Endometrial microvascular endothelial cells (primary cell): ENCODE results near the gene PDAP1. TPM values are rescaled to one million over a fixed set of nuclear protein-coding genes. Genes with fewer than 3 reads are reported as not detected.
"Not testable (repeated sequence)": the region's sequence is repeated elsewhere in the genome, so short reads cannot be mapped to it uniquely, and the experiment has no call there.

Experiments
- in situ Hi-C: cut with HindIII; loops from 2 replicates; pipeline ENCODE4 v1.10.0; 2017; ENCODE audit warnings: low sequenced_read_pairs, low pct_unique_long_range_greater_than_20kb; ENCODE audit errors: inconsistent ontology term
- total RNA-seq: library from RNA; depleted of rRNA; stranded (reverse); fragments of >200 nt; gene quantifications from one replicate; pipeline ENCODE4 v1.2.3, GENCODE V29; 2015; ENCODE audit errors: inconsistent ontology term

PDAP1 gene, protein sequence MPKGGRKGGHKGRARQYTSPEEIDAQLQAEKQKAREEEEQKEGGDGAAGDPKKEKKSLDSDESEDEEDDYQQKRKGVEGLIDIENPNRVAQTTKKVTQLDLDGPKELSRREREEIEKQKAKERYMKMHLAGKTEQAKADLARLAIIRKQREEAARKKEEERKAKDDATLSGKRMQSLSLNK
- total RNA-seq: 147 TPM

DNA sequence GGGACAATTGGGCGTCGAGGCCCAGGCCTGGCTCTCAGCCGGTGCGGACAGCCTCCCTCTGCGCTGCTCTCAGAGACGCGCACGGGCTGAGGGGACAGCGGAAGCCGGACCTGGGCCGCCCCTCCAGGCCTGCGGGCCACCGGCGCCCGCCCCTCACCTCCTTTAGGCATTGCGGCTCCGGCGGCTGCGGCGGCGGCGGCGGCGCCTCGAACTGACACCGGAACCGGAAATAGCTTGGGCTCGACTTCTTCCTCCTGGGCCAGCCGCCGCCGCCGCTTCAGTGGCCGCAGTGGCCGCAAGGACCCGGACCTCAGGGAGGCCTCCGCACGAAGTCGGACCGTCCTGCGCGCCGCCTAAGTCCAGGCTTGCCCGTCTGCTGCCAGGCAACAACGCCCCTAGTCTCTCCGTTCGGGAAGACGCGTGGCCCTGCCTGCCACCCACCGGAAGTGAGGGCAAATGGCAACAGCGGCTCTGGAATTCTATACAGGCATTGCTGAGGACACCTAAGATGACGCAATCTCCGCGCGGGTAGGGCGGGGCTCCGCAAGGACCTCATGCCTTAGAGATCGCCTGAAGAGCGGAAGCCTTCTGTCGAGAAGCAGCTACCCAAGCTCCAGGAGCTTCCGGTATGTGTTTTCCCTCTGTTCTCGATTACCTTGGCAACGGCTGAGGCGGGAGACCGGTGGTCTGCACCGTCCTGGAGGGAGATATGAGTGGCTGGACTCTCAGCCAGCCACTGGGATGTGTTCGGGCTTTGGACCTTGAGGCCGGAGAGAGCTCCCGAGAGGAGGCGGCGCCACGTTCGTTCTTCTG lies at the start of gene PDAP1, which contains the start of gene BUD31:
Gene PDAP1 (minus strand): TSS at position 219 of the 813 bp plus-strand sequence. CDS start 49 bp downstream, at position 170.
Gene BUD31 (plus strand): TSS at position 591 of the 813 bp plus-strand sequence. CDS start 2,124 bp downstream, outside the sequence.
- in situ Hi-C loops: no loop called here

DNA sequence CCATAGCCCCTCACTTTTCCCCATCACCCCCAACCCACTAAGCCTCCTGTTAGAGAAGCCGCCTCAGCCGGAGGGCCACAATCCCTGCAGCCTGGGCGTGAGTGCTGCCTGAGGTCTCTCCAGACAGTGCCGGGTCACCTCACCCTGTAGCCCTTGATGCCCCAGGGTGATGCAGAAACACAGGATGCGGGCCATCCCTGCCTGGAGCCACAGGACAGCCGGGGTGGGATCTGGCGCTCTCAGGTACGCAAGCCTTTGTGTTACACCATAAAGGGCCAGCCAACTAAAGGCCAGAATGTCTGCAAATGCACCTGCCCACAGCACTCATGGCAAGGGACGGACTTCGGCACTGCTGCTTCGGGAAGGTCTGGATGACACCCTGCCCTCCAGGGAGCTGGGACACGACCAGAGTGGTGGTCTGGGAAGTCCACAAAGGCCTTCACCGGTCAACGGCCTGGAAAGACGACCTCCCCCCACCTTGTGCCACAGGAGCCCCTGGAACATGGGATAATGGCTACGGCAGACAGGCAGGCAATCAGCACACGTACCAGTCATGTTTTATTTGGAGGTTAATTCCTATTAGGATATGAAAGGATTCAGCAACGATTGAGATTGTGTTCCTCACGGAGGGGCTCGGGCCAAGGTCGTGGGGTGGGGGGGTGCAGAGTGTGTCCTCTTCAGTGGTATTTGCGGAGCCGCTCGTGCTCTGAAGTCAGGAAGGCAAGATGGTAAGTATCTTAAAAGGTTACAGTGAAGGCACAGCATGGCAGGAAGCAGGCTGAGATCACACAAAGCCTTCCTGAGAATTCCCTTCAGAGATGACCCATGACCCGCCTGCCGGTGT lies 49.5 kb upstream of the PDAP1 start:
- in situ Hi-C loops: no loop called here

DNA sequence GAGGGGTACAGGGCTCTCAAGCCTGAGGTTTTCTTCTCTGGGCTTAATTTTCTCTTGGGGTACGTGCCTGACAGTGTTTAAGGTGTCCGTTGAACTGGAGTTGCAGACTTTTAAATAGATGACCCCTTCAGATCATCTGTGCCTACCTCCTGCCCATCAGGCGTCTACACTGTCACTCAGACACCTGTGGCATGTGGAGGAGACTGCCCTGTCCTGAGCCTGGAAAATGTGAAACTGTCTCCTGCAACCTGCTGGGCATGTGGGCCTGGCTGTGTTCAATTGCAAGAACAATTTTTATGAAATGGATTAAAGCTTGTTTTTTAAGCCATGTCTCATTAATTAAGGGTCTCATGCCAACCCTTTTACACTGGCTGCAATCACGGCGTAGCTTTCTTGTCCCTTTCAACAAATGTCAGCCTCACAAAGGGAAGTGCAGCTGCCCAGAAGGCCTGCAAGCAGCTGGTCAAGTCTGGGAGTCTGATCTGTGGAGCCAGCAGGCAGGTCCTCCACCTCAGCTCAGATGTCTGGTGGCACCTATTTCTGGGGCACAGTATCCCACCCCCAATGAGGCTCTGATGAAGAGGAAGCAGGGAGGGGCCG lies 48.8 kb upstream of the PDAP1 start:
- in situ Hi-C loops: no loop called here

DNA sequence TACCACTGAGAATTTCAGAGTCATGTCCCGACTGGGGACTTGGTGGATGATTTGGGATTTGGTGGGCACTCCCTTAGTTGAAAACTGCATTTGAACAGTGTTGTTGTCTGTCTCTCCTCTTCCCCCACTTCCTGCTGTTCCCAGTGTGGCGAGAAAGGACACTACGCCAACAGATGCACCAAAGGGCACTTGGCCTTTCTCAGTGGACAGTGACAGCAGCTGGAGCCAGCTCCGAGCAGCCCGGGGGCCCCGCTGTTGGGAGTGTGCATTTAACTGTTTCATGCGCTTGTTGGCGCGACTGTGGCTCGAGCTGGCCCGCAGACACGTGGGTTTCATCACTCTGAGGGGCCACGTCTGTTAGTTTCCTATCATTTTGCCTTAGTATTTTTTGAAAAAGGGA lies 47.9 kb upstream of the PDAP1 start:
- in situ Hi-C loops: no loop called here

DNA sequence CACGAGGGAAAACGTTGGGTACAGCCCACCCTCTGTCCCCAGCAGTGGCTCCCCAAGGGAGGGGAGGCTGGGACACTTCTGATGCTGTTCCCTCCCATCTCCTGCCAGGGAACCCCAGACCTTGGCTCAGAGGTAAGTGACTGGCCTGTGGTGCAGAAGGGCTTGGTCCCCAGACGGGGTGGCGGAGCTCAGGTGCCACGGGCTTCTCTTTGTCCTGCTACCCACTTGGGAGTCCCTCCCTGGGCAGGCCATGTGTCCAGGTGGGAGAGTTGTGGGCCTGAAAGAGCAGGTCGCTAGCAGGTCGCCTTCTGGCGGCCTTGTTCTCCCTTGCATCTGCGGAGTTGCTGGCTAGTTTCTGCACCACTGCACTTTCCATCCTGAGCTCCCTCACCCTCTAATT lies 47.5 kb upstream of the PDAP1 start:
- in situ Hi-C loops: no loop called here

DNA sequence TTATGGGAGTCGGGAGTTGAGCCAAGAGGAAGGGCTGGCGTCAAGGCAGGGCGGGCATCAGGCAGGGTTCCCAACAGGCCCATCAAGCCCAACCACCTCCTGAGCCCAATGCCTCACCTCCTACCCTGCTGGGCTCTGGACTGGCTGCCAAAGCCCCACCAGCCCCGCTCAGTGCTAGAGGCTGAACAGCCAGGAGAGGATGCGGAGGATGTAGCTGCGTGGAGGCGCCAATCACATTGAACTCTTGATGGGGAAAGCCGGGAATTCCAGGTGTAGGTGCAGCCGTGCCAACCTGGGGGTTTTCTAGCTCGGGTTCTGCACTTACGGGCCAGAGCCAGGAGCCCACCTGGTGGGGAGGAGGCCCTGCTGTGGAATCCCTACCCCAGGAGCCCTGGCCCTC lies 44.7 kb upstream of the PDAP1 start:
- in situ Hi-C loops: no loop called here

DNA sequence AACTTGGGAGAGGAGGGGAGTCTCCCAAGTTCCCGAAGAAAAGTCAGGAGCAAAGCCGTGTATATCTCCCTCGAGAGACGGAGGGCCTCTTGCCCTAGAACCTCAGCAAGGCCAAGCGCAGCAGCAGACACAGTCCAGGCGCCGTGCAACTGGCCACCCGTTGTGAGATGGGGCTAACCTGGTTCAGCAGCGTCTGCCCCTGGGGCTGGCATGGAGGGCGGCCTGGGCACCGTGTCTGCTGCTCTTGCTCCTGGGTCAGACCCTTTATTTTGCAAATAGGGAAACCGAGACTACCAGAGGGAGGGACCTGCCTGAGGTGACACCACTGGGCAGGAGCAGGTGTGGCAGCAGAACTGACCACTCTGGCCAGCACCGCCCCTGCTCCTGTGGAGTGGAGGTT lies 44.1 kb upstream of the PDAP1 start:
- in situ Hi-C loops: no loop called here

DNA sequence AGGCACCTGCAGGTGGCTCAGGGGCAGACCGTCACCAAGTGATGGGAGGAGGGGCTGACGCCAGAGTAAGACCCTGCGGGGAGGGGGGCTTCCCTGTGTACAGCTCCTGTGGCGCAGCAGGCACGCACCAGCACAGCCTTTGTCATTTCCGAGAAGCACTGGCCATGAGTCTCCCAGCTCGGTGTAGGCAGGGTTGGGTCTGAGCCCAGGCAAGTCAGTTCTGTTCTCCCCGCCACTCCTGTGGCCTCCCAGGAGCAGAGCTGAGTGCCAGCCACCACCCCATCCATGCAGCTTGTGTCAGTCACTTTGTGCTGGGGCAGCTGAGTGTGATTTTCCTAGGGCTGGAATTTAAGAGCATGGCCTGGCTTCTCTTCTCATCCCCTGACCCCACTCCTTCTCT lies 43.5 kb upstream of the PDAP1 start:
- in situ Hi-C loops: no loop called here

DNA sequence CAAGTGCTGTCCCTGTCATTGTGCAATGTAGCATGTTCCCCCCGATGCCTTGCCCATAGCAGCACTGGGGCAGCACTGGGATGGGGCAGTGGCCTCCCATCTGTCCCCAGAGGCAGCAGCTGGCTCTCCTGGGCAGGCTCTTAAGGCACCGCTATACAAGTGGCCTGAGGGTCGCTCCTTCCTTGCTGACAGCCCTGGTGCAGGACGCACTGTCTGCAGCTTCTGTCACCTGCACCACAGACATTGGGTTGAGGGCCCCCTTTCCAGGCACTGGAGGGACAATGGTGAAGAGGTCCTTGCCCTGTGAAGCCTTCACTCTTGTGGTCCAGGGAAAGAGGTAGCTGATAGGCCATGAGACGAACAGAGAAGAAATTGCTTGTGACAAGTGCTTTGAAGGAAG lies 40.9 kb upstream of the PDAP1 start:
- in situ Hi-C loops: no loop called here

DNA sequence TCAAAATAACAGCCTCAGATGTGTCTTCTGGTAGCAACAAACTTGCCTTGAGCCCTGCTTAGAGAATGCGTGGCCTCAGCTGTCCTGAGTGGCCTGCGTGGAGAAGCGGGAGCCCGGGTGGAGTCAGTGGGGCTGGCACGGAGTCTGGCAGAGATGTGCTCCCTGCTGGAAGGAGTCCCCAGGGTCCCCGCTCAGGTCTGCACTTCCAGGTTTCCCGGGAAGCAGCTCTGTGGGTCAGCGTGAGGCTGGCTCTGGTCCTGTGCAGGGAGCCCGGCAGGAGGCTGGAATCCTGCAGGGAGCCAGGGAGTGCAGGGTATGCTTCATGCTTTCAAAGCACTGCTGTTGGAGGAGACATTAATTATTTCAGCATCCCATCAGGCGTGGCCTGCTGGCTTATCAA lies 40.5 kb upstream of the PDAP1 start:
- in situ Hi-C loops: no loop called here

DNA sequence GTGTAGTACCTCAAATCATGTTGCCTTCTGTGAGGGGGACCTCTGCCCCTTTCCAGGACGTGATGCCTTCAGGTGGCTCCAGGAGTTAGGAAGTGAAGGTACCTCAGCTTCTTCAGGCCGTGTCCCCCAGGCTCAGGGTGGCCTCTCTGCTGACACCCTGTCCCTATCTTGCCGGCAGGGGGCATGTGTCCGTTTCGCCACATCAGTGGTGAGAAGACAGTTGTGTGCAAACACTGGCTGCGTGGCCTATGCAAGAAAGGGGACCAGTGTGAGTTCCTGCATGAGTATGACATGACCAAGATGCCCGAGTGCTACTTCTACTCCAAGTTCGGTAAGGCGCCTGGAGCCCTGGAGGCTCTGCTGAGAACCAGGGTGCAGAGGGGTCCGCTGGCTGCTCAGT lies 39.5 kb upstream of the PDAP1 start:
- in situ Hi-C loops: no loop called here

DNA sequence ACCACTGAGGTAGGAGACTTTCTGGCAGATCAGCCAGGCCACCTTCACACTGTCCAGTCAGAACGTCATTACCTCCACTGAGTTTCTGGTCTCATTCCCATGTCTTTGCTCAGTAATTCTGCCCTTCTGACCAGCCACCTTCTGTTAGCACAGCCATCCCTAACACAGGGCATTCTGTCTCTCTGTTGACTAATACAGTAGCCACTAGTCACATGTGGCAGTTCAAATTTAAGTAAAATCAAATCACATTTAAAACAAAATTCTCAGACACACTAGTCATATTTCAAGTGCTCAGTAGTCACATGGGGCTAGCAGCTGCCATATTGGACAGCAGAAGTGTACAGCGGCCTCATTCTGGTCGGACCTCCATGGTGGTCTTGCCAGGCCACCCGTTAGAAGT lies 37.7 kb upstream of the PDAP1 start:
- in situ Hi-C loops: no loop called here

DNA sequence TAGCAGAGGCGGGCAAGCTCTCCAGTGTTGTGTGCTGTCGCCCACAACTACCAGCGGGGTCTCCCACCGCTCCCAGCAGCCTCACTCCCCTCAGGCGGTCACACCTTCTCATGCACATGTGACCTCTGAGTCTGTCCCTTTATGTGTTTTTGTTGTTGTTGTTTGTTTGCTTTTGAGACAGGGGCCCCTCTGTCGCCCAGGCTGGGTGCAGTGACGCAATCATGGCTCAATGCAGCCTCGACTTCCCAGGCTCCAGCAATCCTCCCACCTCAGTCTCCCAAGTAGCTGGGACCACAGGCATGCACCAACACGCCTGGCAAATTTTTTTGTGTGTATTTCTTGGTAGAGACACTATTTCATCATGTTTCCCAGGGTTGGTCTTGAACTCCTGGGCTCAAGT lies 31.8 kb upstream of the PDAP1 start:
- in situ Hi-C loops: no loop called here

DNA sequence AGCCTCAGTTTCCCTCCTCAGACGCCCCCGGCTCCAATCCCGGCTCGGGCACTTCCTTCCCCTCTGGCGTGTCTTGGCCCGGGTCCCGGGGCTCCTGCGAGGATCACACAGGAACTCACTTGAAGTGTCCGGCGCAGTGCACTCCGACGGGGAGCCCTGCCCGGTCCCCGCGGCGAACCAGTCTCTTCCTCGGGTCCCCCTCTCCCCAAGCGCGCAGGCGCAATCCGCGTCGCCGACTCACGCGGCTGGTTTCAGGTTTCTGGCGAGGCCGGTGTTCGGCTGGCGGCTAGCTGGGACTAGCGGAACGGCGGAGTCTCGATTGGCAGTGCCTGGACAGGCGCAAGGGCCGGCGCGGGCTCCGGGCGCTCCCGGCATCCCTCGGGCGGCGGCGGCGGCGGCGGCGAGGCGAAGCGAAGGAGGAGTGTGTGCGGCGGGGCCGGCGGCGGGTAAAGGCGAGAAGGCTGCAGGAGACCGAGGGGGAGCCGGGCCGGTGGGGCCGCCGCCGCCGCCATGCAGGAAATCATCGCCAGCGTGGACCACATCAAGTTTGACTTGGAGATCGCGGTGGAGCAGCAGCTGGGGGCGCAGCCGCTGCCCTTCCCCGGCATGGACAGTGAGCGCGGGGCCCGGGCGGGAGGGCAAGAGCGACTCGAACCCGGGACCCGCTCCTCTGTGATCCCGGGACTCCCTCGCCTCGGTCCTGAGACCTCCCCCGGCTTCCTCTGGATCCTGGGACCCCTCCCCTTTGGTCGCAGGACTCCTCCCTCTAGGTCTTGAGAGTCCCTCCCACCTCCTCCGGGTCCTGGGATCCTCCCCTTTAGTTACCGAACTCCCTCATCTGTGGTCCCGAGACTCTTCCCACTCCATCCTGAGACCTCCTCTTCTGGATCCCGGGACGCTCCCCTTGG lies 30.4 kb upstream of the PDAP1 start, which contains the start of the genes CPSF4 and PTCD1:
Gene CPSF4 (plus strand): TSS at position 371 of the 908 bp plus-strand sequence. CDS start 140 bp downstream, at position 511.
Gene PTCD1 (minus strand): TSS at position 226 of the 908 bp plus-strand sequence. CDS start 3,556 bp downstream, outside the sequence.
- in situ Hi-C loops: no loop called here

DNA sequence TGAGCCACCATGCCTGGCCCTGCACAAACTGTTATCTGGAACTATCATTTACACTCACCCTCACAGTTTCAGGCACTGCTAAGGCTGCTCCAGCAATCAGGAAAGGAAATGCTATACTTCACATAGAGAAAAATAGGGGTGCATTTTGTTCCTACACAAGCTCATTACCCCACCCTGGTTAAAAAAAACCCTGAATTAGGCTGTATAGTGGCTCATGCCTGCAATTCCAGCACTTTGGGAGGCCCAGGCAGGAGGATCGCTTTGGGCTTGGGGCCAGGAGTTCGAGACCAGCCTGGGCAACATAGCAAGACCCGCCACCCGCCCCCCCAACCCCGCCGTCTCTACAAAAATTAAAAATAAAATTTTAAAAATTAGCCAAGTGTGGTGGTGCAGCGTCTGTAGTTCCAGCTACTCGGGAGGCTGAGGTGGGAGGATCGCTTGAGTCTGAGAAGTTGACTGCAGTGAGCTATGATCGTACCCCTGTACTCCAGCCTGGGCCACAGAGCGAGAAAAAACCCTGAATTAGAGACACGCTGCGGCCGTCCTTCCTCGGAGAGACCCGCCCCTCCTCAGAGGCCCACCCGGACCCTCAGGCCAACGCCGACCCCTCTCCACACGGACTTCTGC lies 29.7 kb upstream of the PDAP1 start:
- in situ Hi-C loops: no loop called here

DNA sequence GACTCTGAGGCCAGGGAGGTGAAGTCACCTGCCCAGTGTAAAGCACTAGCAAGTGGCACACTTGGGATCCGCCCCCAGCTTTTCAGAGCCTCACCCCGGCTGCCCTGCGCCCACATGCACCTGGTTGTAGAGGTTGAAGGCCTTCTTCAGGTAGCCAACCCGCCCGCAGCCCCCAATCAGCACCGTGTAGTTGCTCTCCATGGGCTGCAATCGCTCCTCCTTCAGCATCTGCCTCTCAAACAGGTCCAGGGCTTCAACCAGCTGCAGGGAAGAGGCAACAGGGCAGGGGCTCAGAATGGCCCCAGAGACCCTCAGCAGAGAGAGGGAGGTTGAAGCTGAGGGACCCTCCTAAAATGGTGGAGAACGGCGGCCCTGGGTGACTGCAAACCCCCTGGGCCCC lies 24.8 kb upstream of the PDAP1 start:
- in situ Hi-C loops: no loop called here

DNA sequence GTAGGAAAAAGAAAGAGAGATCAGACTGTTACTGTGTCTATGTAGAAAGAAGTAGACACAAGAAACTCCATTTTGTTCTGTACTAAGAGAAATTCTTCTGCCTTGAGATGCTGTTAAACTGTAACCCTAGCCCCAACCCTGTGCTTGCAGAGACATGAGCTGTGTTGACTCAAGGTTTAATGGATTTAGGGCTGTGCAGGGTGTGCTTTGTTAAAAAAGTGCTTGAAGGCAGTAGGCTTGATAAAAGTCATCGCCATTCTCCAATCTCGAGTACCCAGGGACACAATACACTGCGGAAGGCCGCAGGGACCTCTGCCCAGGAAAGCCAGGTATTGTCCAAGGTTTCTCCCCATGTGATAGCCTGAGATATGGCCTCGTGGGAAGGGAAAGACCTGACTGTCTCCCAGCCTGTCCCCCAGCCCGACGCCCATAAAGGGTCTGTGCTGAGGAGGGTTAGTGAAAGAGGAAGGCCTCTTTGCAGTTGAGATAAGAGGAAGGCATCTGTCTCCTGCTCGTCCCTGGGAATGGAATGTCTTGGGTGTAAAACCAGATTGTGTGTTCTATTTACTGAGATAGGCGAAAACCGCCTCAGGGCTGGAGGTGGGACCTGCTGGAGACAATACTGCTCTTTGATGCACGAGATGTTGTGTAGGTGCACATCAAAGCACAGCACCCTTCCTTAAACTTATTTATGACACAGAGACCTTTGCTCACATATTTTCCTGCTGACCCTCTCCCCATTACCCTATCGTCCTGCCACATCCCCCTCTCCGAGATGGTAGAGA lies 23.6 kb upstream of the PDAP1 start:
- in situ Hi-C loops: not testable (repeated sequence)
